SKM-1 treated with dmso at 0.1 percent for 144 hours (cell line): ENCODE measurements around the gene SH3TC2.

Experiments used
- DNase-seq: peaks from one replicate; lab custom pipeline; 2025; ENCODE audit not compliant: unreplicated experiment; lab: John Stamatoyannopoulos, UW

SH3TC2 gene

GRCh38 chr5:148974642-148975327 is 88.1 kb downstream of the SH3TC2 start:
- no peak for DNase-seq

- DNase-seq: no peak
Measured at GRCh38 chr5:148973455-148973854, 89.4 kb downstream of the SH3TC2 start.

GRCh38 chr5:148972974-148973374 is 89.9 kb downstream of the SH3TC2 start:
- no peak for DNase-seq

- DNase-seq: no peak
Measured at GRCh38 chr5:148972396-148972795, 90.5 kb downstream of the SH3TC2 start.

GRCh38 chr5:148970876-148971275 is 92.0 kb downstream of the SH3TC2 start:
- DNase-seq: no peak

- DNase-seq: no peak
Measured at GRCh38 chr5:148970228-148970627, 92.6 kb downstream of the SH3TC2 start.

GRCh38 chr5:148969291-148969690 is 93.6 kb downstream of the SH3TC2 start:
- no peak for DNase-seq

GRCh38 chr5:148968311-148968710 is 94.6 kb downstream of the SH3TC2 start:
- DNase-seq: no peak

- no peak for DNase-seq
Measured at GRCh38 chr5:148967783-148968182, 95.1 kb downstream of the SH3TC2 start.

- no peak for DNase-seq
Measured at GRCh38 chr5:148966938-148967337, 95.9 kb downstream of the SH3TC2 start.

- no peak for DNase-seq
Measured at GRCh38 chr5:148966348-148966747, 96.5 kb downstream of the SH3TC2 start.

- DNase-seq: no peak
Measured at GRCh38 chr5:148965511-148966265, 97.2 kb downstream of the SH3TC2 start.

GRCh38 chr5:148963664-148964063 is 99.2 kb downstream of the SH3TC2 start:
- DNase-seq: peak; percentile 92

- DNase-seq: no peak
Measured at GRCh38 chr5:148962761-148963324, 100.0 kb downstream of the SH3TC2 start.

GRCh38 chr5:148962200-148962550 is 100.7 kb downstream of the SH3TC2 start:
- DNase-seq: no peak

GRCh38 chr5:148961261-148962199 is 101.3 kb downstream of the SH3TC2 start:
- DNase-seq: no peak

GRCh38 chr5:148960070-148960769 is 102.6 kb downstream of the SH3TC2 start:
- no peak for DNase-seq

- peak; percentile 10 for DNase-seq
Measured at GRCh38 chr5:148957591-148958202, 105.2 kb downstream of the SH3TC2 start.

- no peak for DNase-seq
Measured at GRCh38 chr5:148956477-148957385, 106.1 kb downstream of the SH3TC2 start.
